Activated T-helper 1 cell treated with anti-CD3 and anti-CD28 coated beads, Interleukin-2, amount 50 U/mL, for 16 hours (primary cell): Measurements from ENCODE around the gene STKLD1.

Experiments
- DNase-seq, 2 donors: peaks; one replicate each; pipeline ENCODE4 v3.0.0-alpha.2; 2020; ENCODE audit warnings: low read depth in 1 of 2, low spot score in 1 of 2

The STKLD1 gene

DNA sequence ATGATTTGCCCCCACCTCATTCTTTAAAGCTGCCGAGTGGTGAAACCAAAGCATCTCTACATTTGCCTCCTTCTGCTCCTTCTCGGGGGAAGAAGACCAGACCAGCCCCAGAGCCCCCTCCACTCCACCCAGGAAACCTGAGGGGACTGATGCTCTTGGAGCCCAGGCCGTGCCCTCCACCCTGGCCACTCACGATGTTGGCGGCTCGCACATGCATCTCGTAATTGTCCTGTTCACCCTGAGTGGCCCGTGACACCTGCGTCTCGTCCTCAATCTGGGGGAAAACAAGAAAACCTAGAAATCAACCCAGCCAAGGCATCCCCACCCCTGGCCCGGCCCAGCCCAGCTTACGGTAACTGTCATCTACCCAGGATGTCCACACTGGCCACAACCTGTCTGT is 31.2 kb upstream of the STKLD1 start:
- no peak for DNase-seq

DNA sequence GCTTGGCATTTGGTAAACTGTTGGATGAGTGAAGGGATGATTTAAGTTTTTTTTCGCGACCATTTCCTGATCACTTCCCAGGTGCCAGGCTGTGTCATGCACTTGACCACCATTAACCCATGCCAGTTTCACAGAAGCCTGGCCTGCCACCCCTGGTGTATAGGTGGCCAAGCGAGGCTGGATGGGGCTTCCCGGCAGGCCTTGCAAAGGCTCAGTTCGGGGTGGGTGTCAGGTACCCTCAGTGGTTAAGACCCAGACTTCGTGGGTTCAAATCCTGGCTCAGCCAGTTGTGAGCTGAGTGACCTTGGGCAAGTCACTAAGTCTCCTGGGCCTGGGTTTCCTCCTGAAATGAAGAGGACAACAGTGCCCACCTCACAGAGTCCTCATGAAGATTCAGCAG is 30.6 kb upstream of the STKLD1 start:
- no peak for DNase-seq

DNA sequence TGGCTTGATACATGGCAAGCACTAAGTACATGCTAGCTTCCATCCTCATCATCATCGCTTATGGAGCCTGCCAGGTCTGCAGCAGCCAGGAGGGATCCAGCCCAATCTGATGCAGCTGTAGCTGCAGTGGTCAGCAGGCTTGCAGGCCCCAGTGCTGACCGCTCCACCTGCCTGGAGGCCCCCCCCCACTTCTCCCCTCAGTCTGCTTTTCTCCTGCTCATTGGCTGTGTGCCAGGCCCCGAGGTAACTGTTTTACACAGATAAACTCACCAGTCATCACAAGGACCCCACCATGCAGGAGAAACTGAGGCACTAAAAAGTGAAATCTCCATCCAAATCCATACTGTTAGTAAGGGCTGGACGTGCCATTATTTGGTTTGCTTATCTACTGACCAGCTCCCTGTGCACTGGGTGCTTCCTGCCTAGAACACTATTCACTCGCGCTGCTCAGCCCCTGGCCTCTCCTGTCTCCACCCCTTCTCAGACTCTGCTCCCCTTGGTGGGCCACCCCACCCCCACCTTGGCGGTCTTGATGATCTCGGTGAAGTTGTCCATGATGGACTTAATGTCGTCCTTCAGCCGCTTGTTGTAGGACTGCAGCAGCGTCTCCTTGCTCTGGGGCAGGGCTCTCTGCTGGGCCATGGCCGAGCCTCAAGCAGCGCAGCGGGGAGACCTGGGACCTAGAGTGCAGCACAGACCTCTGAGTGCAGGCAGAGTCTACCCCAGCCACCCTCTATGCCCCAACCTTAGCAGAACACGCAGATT is 30.0 kb upstream of the STKLD1 start:
- DNase-seq: no peak

DNA sequence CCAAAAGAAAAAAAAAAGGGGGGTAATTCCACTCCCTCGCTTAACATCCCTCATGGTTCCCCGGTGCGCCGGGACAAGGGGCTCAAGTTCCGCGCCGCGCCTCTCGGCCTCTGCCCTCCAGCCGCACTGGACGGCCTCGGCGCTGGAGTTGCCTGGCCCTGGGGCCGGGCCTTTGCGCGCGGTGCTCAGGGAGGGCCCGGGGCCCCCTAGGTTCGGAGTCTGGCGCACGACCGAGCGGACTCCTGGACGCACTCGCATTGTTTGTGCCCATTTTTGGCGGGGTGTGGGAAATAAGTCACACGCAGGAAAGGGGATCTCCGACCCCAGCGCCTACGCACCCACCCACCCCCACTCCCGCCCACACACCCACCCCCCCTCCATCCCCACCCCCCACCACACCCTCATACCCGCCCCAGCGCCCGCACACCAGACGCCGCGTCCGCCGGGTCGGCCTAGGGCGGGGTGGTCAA is 28.6 kb upstream of the STKLD1 start:
- DNase-seq: no peak

DNA sequence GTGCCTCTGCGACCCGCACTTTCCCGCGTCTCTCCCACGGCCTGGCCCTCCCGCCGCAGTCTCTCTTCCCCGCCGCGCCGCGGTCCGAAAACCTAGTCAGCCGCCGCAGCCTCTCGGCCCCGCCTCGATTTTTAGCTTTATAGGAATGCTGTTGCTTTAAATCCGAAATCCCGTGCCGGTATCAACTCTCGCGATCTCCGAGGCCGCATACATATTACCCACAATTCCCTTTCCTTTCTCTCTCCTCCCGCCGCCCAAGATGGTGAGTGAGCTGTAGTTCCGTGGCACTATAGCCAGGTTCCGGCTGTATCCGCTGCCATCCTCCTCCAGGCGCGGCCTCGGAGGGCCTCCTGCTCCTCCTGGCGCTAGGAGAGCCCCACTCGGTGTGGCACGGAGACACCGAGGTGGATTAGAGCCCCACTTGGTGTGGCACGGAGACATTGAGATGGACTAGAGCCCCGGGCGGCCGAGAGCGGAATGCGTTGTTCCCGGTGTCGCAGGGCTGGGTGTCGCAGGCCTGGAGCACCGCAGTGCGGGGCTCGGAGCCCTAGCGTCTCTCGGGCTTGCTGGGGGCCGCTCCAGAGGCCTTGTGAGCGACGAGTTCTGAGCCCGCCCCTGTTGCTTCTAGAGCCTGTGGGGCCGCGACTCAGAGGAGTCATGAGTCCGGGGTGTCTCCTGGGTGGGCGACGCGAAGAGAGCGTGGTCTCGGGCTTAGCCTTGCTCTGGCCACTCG is 28.0 kb upstream of the STKLD1 start, which contains the start of the genes MED22 and RPL7A:
MED22 (minus strand) TSS at position 147 of the 733 bp plus-strand sequence. CDS start 1,469 bp downstream, outside the sequence.
RPL7A (plus strand) TSS at position 234 of the 733 bp plus-strand sequence; CDS start at position 260, 26 bp downstream.
- peak; percentile 80 to 83 for DNase-seq

DNA sequence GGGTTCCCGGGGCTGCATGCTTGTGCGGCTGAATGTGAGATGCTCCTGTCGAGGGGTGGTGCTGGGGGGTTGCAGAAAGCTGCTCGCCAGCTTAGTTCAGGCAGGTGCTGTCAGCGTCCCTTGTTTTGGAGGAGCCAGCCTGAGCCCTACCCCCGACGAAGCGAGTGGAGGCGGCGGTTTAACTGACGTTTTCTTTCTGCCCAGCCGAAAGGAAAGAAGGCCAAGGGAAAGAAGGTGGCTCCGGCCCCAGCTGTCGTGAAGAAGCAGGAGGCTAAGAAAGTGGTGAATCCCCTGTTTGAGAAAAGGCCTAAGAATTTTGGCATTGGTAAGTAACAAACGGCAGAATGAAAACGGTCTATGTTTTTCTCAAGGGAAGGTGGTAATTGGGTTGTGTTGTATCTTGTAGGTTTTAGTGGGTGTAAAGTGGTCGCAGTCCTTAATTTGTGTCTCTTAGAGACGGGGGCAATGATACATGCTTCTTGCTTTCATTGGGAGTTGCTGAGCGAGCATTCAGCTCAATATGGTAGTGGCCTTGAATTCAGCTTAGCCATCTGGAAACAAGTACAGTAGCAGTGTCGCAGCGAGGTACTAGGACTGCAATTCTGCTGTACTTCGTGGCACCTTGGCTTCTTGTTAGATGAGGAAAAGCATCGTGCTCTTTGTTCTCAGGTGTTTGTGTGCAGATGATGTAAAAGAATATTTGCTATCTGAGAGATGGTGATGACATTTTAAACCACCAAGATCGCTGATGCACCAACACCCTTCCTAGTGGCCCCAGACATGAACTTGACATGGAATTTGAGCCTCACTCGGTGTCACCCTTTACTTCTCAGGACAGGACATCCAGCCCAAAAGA is 27.2 kb upstream of the STKLD1 start:
- no peak for DNase-seq

DNA sequence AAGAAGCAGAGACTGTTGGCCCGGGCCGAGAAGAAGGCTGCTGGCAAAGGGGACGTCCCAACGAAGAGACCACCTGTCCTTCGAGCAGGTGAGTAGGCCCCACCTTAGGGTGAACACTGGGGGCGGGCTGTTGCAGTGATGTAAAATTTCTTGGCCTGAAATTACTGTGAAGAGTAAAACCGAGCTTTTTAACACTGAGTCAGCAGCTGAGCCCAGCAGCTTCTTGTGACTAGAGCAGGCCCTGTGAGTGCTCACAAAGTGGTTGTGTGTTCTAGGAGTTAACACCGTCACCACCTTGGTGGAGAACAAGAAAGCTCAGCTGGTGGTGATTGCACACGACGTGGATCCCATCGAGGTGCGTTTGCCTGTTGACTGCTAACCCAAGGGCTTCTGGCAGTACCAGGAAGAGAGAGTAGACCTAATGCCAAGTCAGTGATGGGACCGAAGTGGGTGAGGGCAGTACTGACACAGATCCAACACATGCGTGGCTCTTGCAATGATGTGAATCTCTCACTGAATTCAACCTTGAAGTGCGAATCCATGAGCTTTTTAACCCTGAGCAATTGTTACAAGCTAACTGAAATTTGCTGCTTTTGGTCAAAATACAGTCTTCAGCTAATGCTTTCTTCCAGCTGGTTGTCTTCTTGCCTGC is 26.1 kb upstream of the STKLD1 start:
- DNase-seq: no peak

DNA sequence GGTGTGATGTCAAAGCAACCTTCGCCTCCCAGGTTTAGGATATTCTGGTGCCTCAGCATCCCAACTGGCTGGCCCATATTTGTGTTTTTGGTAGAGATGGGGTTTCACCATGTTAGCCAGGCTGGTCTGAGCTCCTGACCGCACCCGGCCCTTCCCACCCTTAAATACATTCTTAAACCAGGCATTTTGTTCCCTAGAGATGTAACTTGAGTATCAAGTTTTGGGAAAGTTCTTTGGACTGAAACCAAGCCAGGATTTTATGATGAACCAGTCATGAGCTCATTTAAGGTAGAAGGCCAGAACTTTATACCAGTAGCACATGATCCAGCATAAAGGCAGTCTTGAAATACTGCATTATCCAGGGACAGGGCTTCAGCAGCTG is 24.6 kb upstream of the STKLD1 start:
- no peak for DNase-seq

DNA sequence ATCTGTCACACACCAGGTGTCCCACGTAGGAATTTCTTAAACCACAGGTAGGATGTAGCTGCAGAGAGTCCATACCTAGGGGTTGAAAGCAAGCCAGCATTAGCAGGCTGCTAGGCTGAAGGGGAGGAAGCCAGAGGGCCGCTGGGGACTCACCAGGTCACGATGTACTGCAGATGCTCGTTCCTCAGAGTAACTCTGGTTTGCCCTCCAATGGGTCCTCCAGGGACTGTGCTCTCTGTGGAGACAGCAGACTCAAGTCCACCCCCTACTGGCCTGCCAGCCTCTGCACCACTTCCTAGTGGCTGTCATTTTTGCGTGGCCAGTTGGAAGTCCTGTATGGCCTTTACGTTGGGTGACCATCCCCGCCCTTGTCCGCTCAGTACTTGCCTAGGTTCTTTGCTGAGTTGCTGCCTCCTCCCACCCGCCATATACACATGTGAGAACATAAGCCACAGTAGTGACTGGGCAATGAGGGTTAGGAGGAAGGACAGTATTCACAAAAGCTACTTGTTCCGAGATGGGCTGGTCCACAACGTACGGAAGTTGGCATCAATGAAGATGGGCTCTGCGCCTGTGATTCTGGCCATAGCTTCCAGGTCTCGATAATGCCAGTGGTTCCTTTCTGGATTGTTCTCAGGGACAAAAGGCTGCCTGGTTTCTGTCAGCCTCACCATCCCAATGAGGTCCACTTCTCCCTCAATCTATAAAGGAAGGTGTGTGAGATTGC is 24.1 kb upstream of the STKLD1 start:
- no peak for DNase-seq

DNA sequence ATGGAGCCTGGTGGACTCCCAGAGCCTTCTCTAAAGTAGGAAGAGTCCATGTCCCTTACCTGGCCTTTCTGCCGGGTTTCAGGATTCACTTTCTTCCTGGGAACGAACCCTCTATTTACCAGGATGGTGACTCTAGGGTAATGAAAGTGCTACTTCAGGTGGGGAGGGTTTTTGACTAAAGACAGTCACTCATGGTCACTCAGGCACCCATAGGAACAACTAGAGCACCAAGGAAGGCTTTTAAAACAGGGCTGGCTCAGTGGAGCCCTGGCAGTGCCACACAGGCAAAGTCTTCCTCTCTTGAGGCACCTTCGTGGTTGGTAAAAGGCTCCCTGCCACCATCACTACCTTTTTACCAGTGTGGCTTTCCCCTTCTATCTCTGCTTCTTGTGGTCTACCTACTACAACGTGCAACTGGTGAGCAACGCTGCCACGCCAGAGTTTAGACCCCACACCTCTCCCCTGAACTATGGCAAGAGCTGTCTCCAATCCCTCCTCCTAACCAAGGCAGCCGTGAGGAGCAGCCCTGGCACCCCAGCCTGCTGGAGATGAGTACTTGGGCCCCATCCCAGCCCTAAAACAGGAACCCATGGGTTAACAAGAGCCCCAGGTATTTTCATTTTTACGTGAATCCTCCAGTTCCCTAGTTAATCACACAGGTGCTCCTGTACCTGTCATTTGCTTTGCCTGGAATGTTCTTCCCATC is 23.4 kb upstream of the STKLD1 start:
- DNase-seq: no peak

DNA sequence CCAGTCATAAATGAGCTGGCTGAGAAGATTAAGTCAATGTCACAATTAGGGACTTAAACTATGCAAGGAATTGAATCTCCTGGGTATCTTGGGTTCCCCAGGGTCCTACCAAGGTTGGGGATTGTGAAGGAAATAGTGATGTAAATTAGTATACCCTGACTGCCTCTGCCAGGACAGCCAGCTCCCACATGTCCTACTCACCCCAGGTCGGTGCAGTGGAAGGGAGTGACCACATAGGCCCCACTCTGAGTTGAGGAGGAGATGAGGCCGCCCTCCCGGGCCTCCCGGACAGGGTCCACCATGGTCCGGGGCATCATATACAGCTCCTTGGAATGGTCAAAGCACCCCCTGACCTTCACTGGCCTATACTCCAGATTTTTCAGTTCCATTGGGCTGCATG is 22.6 kb upstream of the STKLD1 start:
- DNase-seq: no peak

DNA sequence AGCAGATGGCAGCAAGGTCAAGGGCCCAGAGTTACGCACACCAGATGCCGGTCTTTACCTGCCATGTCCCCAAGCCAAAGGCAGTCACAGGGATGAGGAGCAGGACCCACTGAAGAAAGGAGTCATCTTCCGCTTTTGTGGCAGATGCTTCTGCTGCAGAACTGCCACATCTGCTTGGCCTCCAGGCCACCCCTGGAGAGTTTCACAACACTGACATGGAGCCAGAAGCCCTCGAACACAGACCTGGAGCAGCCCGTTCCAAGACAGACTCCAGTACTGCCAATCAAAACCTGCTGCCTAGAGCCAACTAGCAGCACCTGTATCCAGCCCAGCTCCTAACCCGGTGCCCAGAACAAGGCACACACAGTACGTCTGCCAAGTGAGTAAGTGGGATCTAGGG is 21.4 kb upstream of the STKLD1 start:
- DNase-seq: no peak

DNA sequence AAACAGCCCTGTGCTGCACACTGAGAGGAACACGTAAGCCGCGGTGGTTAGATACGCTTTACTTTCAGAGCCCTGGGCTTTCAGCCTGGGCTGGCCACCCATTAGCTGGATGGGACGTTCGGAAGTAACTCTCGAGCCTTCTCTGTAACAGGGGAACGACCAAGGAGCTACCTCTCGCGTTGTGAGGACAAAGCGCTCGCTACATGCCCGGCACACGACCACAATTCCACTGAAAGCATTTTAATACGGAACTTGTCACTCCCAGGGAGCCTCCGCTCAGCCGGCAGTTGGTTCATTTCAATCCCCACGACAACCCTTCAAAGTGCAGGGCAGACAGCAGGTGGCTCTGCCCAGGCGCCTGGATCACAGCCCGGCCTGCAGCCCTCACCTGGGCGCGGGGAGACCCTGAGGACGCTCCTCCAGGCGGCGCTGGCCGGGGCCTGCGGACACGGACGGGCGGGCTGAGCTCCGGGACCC is 20.2 kb upstream of the STKLD1 start:
- DNase-seq: no peak

DNA sequence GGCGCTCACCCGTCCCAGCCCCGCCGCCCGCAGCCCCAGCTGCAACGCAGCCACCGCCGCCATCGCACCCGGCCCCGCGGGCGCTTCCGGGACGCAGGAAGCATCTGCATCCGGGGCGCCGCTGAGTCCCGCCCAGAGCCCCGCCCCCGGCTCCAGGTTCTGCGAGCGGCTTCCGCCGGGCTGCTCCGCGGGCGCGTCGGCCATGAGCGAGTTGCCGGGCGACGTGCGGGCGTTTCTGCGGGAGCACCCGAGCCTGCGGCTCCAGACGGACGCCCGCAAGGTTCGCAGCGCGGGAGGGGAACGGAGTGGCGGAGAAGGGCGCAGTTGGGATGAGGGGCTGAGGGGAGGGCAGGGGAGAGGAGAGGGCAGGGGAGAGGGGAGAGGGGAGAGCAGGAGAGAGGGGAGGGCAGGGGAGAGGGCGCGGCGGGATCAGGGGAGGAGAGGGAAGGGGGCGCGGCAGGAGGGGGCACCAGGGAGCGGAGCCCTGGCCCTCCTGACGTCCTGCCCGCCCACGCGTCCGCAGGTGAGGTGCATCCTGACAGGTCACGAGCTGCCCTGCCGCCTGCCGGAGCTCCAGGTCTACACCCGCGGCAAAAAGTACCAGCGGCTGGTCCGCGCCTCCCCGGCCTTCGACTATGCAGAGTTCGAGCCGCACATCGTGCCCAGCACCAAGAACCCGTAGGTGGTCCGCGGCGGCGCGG is 19.6 kb upstream of the STKLD1 start, which contains the start of the genes SURF1 and SURF2:
SURF1 (minus strand) TSS at position 97 of the 701 bp plus-strand sequence; CDS start at position 63, 34 bp downstream.
SURF2 (plus strand) TSS at position 160 of the 701 bp plus-strand sequence; CDS start at position 203, 43 bp downstream.
- peak; percentile 84 to 85 for DNase-seq

DNA sequence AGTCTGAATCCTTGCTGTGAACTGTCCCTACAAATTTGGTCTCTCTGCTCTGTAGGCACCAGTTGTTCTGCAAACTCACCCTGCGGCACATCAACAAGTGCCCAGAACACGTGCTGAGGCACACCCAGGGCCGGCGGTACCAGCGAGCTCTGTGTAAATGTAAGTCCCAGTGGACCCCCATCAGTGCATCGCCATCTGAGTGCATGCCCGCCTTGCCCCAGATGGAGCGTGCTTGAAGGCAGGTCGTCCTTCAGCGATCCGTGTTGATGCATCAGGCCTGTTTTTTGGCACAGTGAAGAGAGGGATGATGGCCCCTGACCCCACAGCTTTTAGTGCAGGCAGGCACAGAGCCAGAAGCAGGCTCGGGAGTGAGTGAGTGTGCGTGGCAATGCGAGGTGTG is 18.5 kb upstream of the STKLD1 start:
- no peak for DNase-seq

DNA sequence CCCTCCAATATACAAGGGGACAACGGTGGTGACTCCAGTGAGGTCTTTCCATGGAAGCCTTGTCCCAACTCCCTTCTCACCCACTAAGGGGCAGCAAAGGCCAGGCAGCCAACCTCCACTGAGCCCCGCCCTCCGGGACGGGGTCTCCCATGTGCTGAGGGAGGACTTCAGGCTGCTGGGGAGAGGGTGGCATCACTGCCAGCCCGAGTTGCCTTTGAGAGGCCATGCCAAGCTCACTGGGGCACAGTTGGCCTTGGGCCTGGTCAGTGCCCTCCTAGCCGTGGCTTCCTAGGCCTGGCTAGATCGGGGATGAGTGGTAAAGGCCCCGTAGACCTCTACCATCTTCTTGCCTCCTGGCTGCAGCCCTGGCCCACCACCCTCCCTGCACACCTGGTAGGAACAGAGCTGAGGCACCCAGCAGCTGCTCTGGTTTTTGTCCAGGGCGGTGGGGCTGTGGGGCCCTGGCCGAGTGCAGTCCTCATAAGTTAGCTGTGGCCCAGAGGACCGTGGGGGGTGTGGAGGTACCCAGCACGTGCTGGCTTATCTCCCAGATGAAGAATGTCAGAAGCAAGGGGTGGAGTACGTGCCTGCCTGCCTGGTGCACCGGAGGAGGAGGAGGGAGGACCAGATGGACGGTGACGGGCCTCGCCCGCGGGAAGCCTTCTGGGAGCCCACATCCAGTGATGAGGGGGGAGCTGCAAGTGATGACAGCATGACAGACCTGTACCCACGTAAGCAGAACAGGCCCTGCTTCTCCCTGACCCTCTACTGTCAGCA is 16.6 kb upstream of the STKLD1 start:
- DNase-seq: no peak
